Breast epithelium (tissue), 3 donors: ENCODE measurements around the gene ROCK2.

Source experiments
- CTCF ChIP-seq, 3 donors: fragments of 450-650 bp; IDR thresholded peaks; one replicate each; pipeline ENCODE4 v1.5.1; 2016 to 2017; ENCODE audit warnings: antibody characterized with exemption in 3 of 3, mild to moderate bottlenecking in 3 of 3, moderate library complexity in 3 of 3
- POLR2AphosphoS5 ChIP-seq, 3 donors: sonication (generic); formaldehyde crosslinking; IDR thresholded peaks; one replicate each; pipeline ENCODE4 v1.6.1; 2017; ENCODE audit warnings: antibody characterized with exemption in 3 of 3

- TF ChIP-seq CTCF (IDR thresholded peaks at IDR 0.05) (no peak), POLR2AphosphoS5 (IDR thresholded peaks at IDR 0.05) (no peak)
These were observed 45.3 kb upstream of the ROCK2 start for GRCh38 chr2:11389551-11390398.
